GM12878 (cell line): ENCODE results near the gene TIMM10B. TPM values are rescaled to one million over a fixed set of nuclear protein-coding genes. Genes with fewer than 3 reads are reported as not detected.

ENCODE experiments used
- ATAC-seq: fragments of 200-7000 bp; cut with Tn5 transposase; 3 replicates; pipeline ENCODE4 v1.9.1; 2020; ENCODE audit warnings: mild to moderate bottlenecking, moderate library complexity
- BruUV-seq: library from RNA; stranded (reverse); fragments of 400-500 nt; replicated peaks from 2 replicates; lab custom pipeline; 2021; lab: Mats Ljungman, UMichigan
- CTCF ChIA-PET: fragments of 300-600 bp; sonication (Branson Sonifier 250); formaldehyde crosslinking; extraction: SDS; loops from one replicate; lab custom pipeline; 2021; ENCODE audit warnings: inconsistent platforms; lab: Yijun Ruan, JAX
- POLR2A ChIA-PET: fragments of 350-600 bp; formaldehyde crosslinking; extraction: SDS; loops from one replicate; lab custom pipeline; 2021; ENCODE audit warnings: inconsistent platforms; lab: Charles Lee
- RAD21 ChIA-PET: fragments of 300-600 bp; sonication (Branson Sonifier 250); formaldehyde crosslinking; loops from one replicate; lab custom pipeline; 2023; ENCODE audit warnings: antibody characterized with exemption; ENCODE audit not compliant: unreplicated experiment; lab: Charles Lee
- SMC1A ChIA-PET: fragments of 300-600 bp; sonication (Branson Sonifier 250); formaldehyde crosslinking; loops from one replicate; lab custom pipeline; 2023; ENCODE audit not compliant: unreplicated experiment, uncharacterized antibody; lab: Charles Lee
- DNase-seq: peaks from one replicate; pipeline ENCODE4 v3.0.0-alpha.2; 2011; ENCODE audit warnings: low read depth, low spot score
- FAIRE-seq: peaks from 3 replicates; lab custom pipeline; 2011; peaks lifted over from hg19 to GRCh38; lab: Jason Lieb, UNC
- H2AFZ ChIP-seq: 2 replicates; pipeline ENCODE4 v1.6.0; 2011; ENCODE audit warnings: low read depth, low read length, control low read depth; ENCODE audit not compliant: control insufficient read depth
- H3K27ac ChIP-seq: 2 replicates; pipeline ENCODE4 v1.5.1; 2011; ENCODE audit warnings: control low read depth; ENCODE audit not compliant: control insufficient read depth, insufficient read depth
- H3K27me3 ChIP-seq, 2 experiments: replicated peaks in 1 of 2; 2 replicates each; pipeline versions ENCODE4 v1.6.0 to v1.6.1; 2011; ENCODE audit warnings: low read length in 1 of 2; ENCODE audit not compliant: control insufficient read depth in 2 of 2, insufficient read depth in 2 of 2
- H3K36me3 ChIP-seq, 2 experiments: 2 replicates each; pipeline ENCODE4 v1.5.1; 2011; ENCODE audit warnings: low read length in 1 of 2; ENCODE audit not compliant: control insufficient read depth in 2 of 2, insufficient read depth in 2 of 2
- H3K4me1 ChIP-seq: 2 replicates; pipeline ENCODE4 v1.6.1; 2011; ENCODE audit warnings: mild to moderate bottlenecking, low read length, moderate library complexity, mixed read lengths; ENCODE audit not compliant: control insufficient read depth, insufficient read depth
- H3K4me2 ChIP-seq: 2 replicates; pipeline ENCODE4 v1.6.0; 2011; ENCODE audit warnings: control low read depth; ENCODE audit not compliant: control insufficient read depth, insufficient read depth
- H3K4me3 ChIP-seq: fragments of 200-600 bp; sonication (generic); 2 replicates; pipeline ENCODE4 v1.5.1; 2016
- H3K79me2 ChIP-seq: 2 replicates; pipeline ENCODE4 v1.6.0; 2011; ENCODE audit warnings: low read length; ENCODE audit not compliant: control insufficient read depth, insufficient read depth
- H3K9ac ChIP-seq: 2 replicates; pipeline ENCODE4 v1.8.0; 2011; ENCODE audit warnings: low read length, control low read depth, mixed read lengths; ENCODE audit not compliant: control insufficient read depth, insufficient read depth
- H3K9me3 ChIP-seq: replicated peaks from 3 replicates; pipeline ENCODE4 v1.5.1; 2011; ENCODE audit warnings: mild to moderate bottlenecking, low read length; ENCODE audit not compliant: control insufficient read depth, insufficient read depth
- H4K20me1 ChIP-seq: 2 replicates; pipeline ENCODE4 v1.6.0; 2011; ENCODE audit not compliant: control insufficient read depth, insufficient read depth
- E2F8 ChIP-seq: fragments of 450-650 bp; IDR thresholded peaks from 2 replicates; pipeline ENCODE4 v1.6.1; 2018; ENCODE audit warnings: mild to moderate bottlenecking, low read depth, moderate library complexity; ENCODE audit not compliant: partially characterized antibody
- EP300 ChIP-seq, 2 experiments: fragments of 150-350 bp in 1 of 2; IDR thresholded peaks; 2 replicates each; pipeline ENCODE4 v1.6.1; 2011 to 2012; ENCODE audit warnings: low read depth in 2 of 2, low read length in 2 of 2, borderline replicate concordance in 1 of 2, improper control_type of control experiment in 1 of 2, inconsistent platforms in 1 of 2; ENCODE audit not compliant: control insufficient read depth in 1 of 2
- IRF5 ChIP-seq: fragments of 450-650 bp; IDR thresholded peaks from 2 replicates; pipeline ENCODE4 v1.6.1; 2017; ENCODE audit warnings: borderline replicate concordance
- MEF2A ChIP-seq: IDR thresholded peaks from 2 replicates; pipeline ENCODE4 v1.6.1; 2011; ENCODE audit warnings: low read depth, mild to moderate bottlenecking, low read length, moderate library complexity; ENCODE audit not compliant: insufficient read depth
- MEF2B ChIP-seq: fragments of 450-650 bp; IDR thresholded peaks from 2 replicates; pipeline ENCODE4 v1.6.1; 2018; ENCODE audit warnings: mild to moderate bottlenecking, moderate library complexity; ENCODE audit not compliant: partially characterized antibody, poor library complexity, severe bottlenecking
- NBN ChIP-seq: fragments of 450-650 bp; IDR thresholded peaks from 2 replicates; pipeline ENCODE4 v1.6.1; 2016
- NFIC ChIP-seq: IDR thresholded peaks from 2 replicates; pipeline ENCODE4 v1.6.1; 2012; ENCODE audit warnings: low read depth, mild to moderate bottlenecking, inconsistent platforms, low read length, moderate library complexity
- RELB ChIP-seq: fragments of 450-650 bp; IDR thresholded peaks from 2 replicates; pipeline ENCODE4 v1.6.1; 2017; ENCODE audit warnings: low read depth, mild to moderate bottlenecking, moderate library complexity
- RUNX3 ChIP-seq: IDR thresholded peaks from 2 replicates; pipeline ENCODE4 v1.6.1; 2012; ENCODE audit warnings: low read length, inconsistent platforms
- ZNF384 ChIP-seq: IDR thresholded peaks from 2 replicates; pipeline ENCODE4 v1.6.1; 2012; ENCODE audit warnings: low read depth, mild to moderate bottlenecking, low read length, improper control_type of control experiment, borderline replicate concordance
- WGBS: methylation state at CpG from one replicate; pipeline ENCODE4 v1.1.6; 2016; ENCODE audit warnings: low lambda C conversion rate; ENCODE audit not compliant: insufficient replicate concordance, insufficient coverage; ENCODE audit errors: missing lambda C conversion rate; 5-methylcytosine and 5-hydroxymethylcytosine counted together
- in situ Hi-C: fragments of 300-500 bp; cut with MboI; formaldehyde crosslinking; loops from 9 replicates; pipeline ENCODE4 v1.14.3; 2018; ENCODE audit warnings: mixed read lengths
- intact Hi-C: fragments of 100-400 bp; cut with micrococcal nuclease; formaldehyde crosslinking; loops from one replicate; pipeline ENCODE4 v1.14.2; 2022; ENCODE audit not compliant: unreplicated experiment
- polyA plus RNA-seq, 11 experiments: library from polyadenylated mRNA; depleted of rRNA in 4 of 11; unstranded in 6 of 11; stranded (reverse) in 5 of 11; fragments of >200 nt; fragmentation: Nextera tagmentation in 4 of 11; fragmentation: Illumina TruSeq in 1 of 11; extraction: Ambion mirVana in 4 of 11; extraction: Trizol in 1 of 11; gene quantifications; 1 replicate in 1 of 11; 2 replicates in 10 of 11; pipeline versions ENCODE4 v1.2.1 to v1.2.3, GENCODE V29; 2011 to 2016; ENCODE audit warnings: inconsistent platforms in 2 of 11, missing spikeins in 2 of 11, low read depth in 1 of 11
- total RNA-seq, 4 experiments: library from RNA; depleted of rRNA in 3 of 4; stranded (reverse); fragments of >200 nt in 3 of 4; fragmentation: Illumina TruSeq in 1 of 4; extraction: Trizol in 1 of 4; gene quantifications; 2 replicates each; pipeline versions ENCODE4 v1.2.1 to v1.2.3, GENCODE V29; 2013 to 2021

The TIMM10B gene
- total and polyA plus RNA-seq, 10 of the 15 experiments (the other 5 are each of a cell fraction or from before 2014, with no cell fraction given), result 30.3 to 126 (median 53.1) TPM

- H3K27ac ChIP-seq, result peak overlapping the region; percentile 39; the same call in 1 of the 2 replicates
- H3K4me2 ChIP-seq, result peak overlapping the region; percentile 36
- no peak overlapping the region for H3K9ac ChIP-seq
- DNase-seq, result peak; percentile 0
- H3K4me3 ChIP-seq, result 0 out of 2 replicates have a peak overlapping the region, but pooled peaks have one; percentile 42
- TF ChIP-seq NBN (no peak), ZNF384 (peak; percentile 19; the same call in 1 of the 2 replicates), NFIC (peak; percentile 34; the same call in 1 of the 2 replicates), MEF2A (0 out of 2 replicates have a peak, but pooled peaks have one; percentile 48), EP300 (IDR thresholded peaks at IDR 0.05; ENCODE audit: borderline replicate concordance in 1 of 2, control insufficient read depth in 1 of 2, low read depth in 2 of 2, low read length in 2 of 2) (0 out of 4 replicates have a peak, but pooled peaks of 1 of the 2 experiments have one; percentile 17), E2F8 (no peak), MEF2B (peak; percentile 37), IRF5 (no peak), RELB (0 out of 2 replicates have a peak, but pooled peaks have one; percentile 22), RUNX3 (peak; percentile 66)
- TF ChIP-seq, all 136 proteins: peak for 7
- FAIRE-seq (no peak), ATAC-seq (peak; percentile 69)
- in situ Hi-C loops, result no loop called here
- Histone ChIP-seq H2AFZ (no peak overlapping the region), H3K4me1 (peaks cover 12% of the 10 kb centered on the region; the same call in 1 of the 2 replicates), H4K20me1 (no peaks in the 10 kb centered on the region), H3K79me2 (no peaks in the 10 kb centered on the region), H3K9me3 (no peaks in the 10 kb centered on the region; the same call in 2 of the 3 replicates), H3K27me3 (no peaks in the 10 kb centered on the region), H3K36me3 (no peaks in the 10 kb centered on the region; a peak in 1 of 4 replicates)
- ChIA-PET CTCF (interaction anchor here (0.6 to 9.2 kb wide), 10 partner anchors 9 to 212 kb away, joined by 3 to 126 read pairs (median 5); partner anchors contain the start of gene MRPL17), POLR2A (interaction anchor here (0.6 to 0.8 kb wide), 3 partner anchors 81 to 155 kb away, joined by 3 read pairs; no protein-coding TSS in a partner anchor), SMC1A (interaction anchor here (0.8 to 2.8 kb wide), 11 partner anchors 19 to 220 kb away, joined by 3 to 11 read pairs (median 5); partner anchors contain the start of gene MRPL17), RAD21 (interaction anchor here (0.9 to 2.5 kb wide), 4 partner anchors 19 to 157 kb away, joined by 3 to 16 read pairs (median 5); partner anchors contain the start of genes HPX and MRPL17)
- BruUV-seq, result no TSS peak
- intact Hi-C loops, result no loop called here
- 52% methylated on average over 3 of the region's 3 CpGs for WGBS
Measured at GRCh38 chr11:6526411-6527135, 45.3 kb downstream of the TIMM10B start.
